Right lobe of liver (tissue), 6 donors: ENCODE measurements around the gene GFI1. TPM values are rescaled to one million over a fixed set of nuclear protein-coding genes. Genes with fewer than 3 reads are reported as not detected.

Source experiments
- ATAC-seq, 4 donors: fragments of 200-7000 bp; cut with Tn5 transposase; one replicate each; pipeline ENCODE4 v1.9.1; 2020; ENCODE audit warnings: mild to moderate bottlenecking in 4 of 4, moderate library complexity in 4 of 4
- DNase-seq, 3 donors: peaks; one replicate each; pipeline ENCODE4 v3.0.0-alpha.2; 2020
- H3K27ac ChIP-seq, 3 donors: fragments of 200-600 bp; one replicate each; pipeline ENCODE4 v1.8.0; 2022
- H3K27me3 ChIP-seq, 2 donors: fragments of 200-600 bp; one replicate each; pipeline ENCODE4 v1.8.0; 2022
- H3K36me3 ChIP-seq, 4 donors: fragments of 200-600 bp; sonication (generic) in 1 of 4; one replicate each; pipeline versions ENCODE4 v1.5.1 to v1.8.0; 2017 to 2022; ENCODE audit warnings: control low read depth in 1 of 4
- H3K4me1 ChIP-seq, 4 donors: fragments of 200-600 bp; sonication (generic) in 1 of 4; one replicate each; pipeline versions ENCODE4 v1.5.1 to v1.8.0; 2017 to 2022; ENCODE audit warnings: control low read depth in 1 of 4
- H3K4me3 ChIP-seq, 3 donors: fragments of 200-600 bp; one replicate each; pipeline ENCODE4 v1.8.0; 2022
- H3K9me3 ChIP-seq, 4 donors: fragments of 200-600 bp; sonication (generic) in 1 of 4; one replicate each; pipeline versions ENCODE4 v1.5.1 to v1.8.0; 2017 to 2022; ENCODE audit warnings: control low read depth in 1 of 4
- POLR2A ChIP-seq: fragments of 450-650 bp; IDR thresholded peaks from one replicate; pipeline ENCODE4 v1.6.1; 2017; ENCODE audit warnings: antibody characterized with exemption, mild to moderate bottlenecking
- WGBS: methylation state at CpG from one replicate; pipeline ENCODE4 v1.1.6; 2018; ENCODE audit warnings: low coverage, low lambda C conversion rate; ENCODE audit not compliant: insufficient coverage; ENCODE audit errors: missing lambda C conversion rate; 5-methylcytosine and 5-hydroxymethylcytosine counted together
- intact Hi-C, 2 donors: fragments of 100-400 bp; cut with DNase I; formaldehyde crosslinking; loops; one replicate each; pipeline versions ENCODE4 v1.11.2 to v1.14.1; 2022
- total RNA-seq, 6 experiments: library from RNA; depleted of rRNA in 2 of 6; stranded (reverse); fragments of >200 nt in 2 of 6; fragmentation: NEBNext Ultra II Directional in 3 of 6; extraction: Animal tissue kit (Norgen Biotek cat#: 25700) in 3 of 6; gene quantifications; one replicate each; pipeline versions ENCODE4 v1.1.0 to v1.2.4, GENCODE V29; 2016 to 2023
- TF ChIP-seq, protein P1 (sequence below), 4 donors: fragments of 200-600 bp in 3 of 4; fragments of 450-650 bp in 1 of 4; IDR thresholded peaks; one replicate each; pipeline versions ENCODE4 v1.5.1 to v1.8.0; 2016 to 2022; ENCODE audit warnings: antibody characterized with exemption in 4 of 4, mild to moderate bottlenecking in 2 of 4
- donor health status: DM: no; HTN: yes; CAD: no.
- donor health status: DM: no; HTN: no; CAD: no.
- donor health status: DM: no; HTN: no; CAD: no.
- donor health status: DM: no; HTN: yes; CAD: no.
- donor health status: DM: no; HTN: yes; CAD: no.

GFI1 gene
- total RNA-seq, 6 experiments from 2014 or later: 0.12 to 0.80 (median 0.42) TPM

DNA sequence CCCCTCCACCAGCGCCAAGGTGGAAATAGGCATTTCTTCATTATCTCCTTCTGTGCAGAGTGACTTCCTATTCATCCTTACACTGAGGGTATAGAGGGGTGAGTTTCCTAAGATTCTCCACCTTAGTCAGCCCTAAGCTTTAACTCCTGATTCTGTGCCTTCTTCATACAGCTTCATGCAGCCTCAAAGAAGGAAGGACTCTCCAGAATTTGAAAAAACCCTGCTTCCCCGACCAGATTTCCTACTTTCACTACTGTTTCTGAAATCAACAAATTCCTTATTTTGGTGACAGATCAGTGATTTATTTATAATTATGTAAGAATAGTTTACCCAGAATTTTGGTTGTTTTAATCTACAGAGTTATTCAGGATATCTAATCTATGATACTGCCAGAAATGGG, 28.6 kb downstream of the GFI1 start:
- 83% methylated on average over 2 of the region's 2 CpGs for WGBS

GRCh38 chr1:92447976-92448375, 38.7 kb downstream of the GFI1 start:
- no peak overlapping the region for H3K4me3 ChIP-seq
- no peaks in the 10 kb centered on the region for H3K36me3 ChIP-seq
- H3K27ac ChIP-seq: no peak overlapping the region
- TF ChIP-seq, protein P1, sequence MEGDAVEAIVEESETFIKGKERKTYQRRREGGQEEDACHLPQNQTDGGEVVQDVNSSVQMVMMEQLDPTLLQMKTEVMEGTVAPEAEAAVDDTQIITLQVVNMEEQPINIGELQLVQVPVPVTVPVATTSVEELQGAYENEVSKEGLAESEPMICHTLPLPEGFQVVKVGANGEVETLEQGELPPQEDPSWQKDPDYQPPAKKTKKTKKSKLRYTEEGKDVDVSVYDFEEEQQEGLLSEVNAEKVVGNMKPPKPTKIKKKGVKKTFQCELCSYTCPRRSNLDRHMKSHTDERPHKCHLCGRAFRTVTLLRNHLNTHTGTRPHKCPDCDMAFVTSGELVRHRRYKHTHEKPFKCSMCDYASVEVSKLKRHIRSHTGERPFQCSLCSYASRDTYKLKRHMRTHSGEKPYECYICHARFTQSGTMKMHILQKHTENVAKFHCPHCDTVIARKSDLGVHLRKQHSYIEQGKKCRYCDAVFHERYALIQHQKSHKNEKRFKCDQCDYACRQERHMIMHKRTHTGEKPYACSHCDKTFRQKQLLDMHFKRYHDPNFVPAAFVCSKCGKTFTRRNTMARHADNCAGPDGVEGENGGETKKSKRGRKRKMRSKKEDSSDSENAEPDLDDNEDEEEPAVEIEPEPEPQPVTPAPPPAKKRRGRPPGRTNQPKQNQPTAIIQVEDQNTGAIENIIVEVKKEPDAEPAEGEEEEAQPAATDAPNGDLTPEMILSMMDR (IDR thresholded peaks at IDR 0.05): no peak
- TF ChIP-seq POLR2A: no peak
- no peaks in the 10 kb centered on the region for H3K27me3 ChIP-seq
- no peak for DNase-seq
- WGBS: 88% methylated on average over 2 of the region's 2 CpGs
- intact Hi-C loops: no loop called here
- H3K9me3 ChIP-seq: no peaks in the 10 kb centered on the region
- no peaks in the 10 kb centered on the region for H3K4me1 ChIP-seq
- ATAC-seq: no peak

More for the DNA sequence above, 28.6 kb downstream of the GFI1 start:
- Histone ChIP-seq H3K4me3 (no peak overlapping the region), H3K27ac (no peak overlapping the region), H3K36me3 (no peaks in the 10 kb centered on the region), H3K4me1 (no peaks in the 10 kb centered on the region), H3K9me3 (no peaks in the 10 kb centered on the region), H3K27me3 (no peaks in the 10 kb centered on the region)
- DNase-seq: no peak
- intact Hi-C loops: no loop called here
- ATAC-seq: peak in 1 of 4 donors; percentile 35
- TF ChIP-seq, protein P1 (IDR thresholded peaks at IDR 0.05): no peak
- no peak for TF ChIP-seq POLR2A

- Histone ChIP-seq H3K27me3 (no peaks in the 10 kb centered on the region), H3K36me3 (no peaks in the 10 kb centered on the region), H3K27ac (no peak overlapping the region), H3K9me3 (no peaks in the 10 kb centered on the region), H3K4me1 (no peaks in the 10 kb centered on the region), H3K4me3 (no peak overlapping the region)
- 26% methylated on average over 3 of the region's 3 CpGs for WGBS
- intact Hi-C loops: no loop called here
- TF ChIP-seq POLR2A: no peak
- TF ChIP-seq, protein P1 (IDR thresholded peaks at IDR 0.05): no peak
- peak; percentile 24 to 74 (median 35) for ATAC-seq
- DNase-seq: no peak
Observed at GRCh38 chr1:92447033-92447681, 39.6 kb downstream of the GFI1 start.

DNA sequence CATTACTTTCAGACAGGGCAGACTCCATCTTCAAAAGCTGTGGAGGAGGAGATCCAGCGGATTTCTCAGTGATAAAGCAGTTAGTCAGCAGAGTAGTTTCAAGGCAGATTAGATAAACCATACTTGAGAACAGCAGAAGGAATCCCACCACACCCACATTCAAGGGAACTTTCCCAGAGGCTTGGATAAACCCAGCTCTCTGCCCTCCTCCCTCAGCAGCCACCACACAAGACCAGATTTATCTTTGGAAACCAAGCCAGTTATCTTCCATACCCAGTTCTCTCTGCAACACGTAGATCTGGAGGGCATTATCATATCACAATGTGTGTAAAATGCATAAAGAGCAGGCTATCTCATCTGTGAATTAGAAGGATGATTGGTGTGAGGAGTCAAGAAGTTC, 40.2 kb downstream of the GFI1 start:
- H3K4me1 ChIP-seq: no peaks in the 10 kb centered on the region
- intact Hi-C loops: no loop called here
- H3K27ac ChIP-seq: no peak overlapping the region
- no peak overlapping the region for H3K4me3 ChIP-seq
- H3K36me3 ChIP-seq: no peaks in the 10 kb centered on the region
- TF ChIP-seq, protein P1 (IDR thresholded peaks at IDR 0.05): no peak
- TF ChIP-seq POLR2A: no peak
- WGBS: 23% methylated on average over 2 of the region's 2 CpGs
- no peak for DNase-seq
- H3K9me3 ChIP-seq: no peaks in the 10 kb centered on the region
- no peak for ATAC-seq
- H3K27me3 ChIP-seq: no peaks in the 10 kb centered on the region
